Motor neuron (in vitro differentiated cells): Measurements from ENCODE around the gene DAPK2. TPM values are rescaled to one million over a fixed set of nuclear protein-coding genes. Genes with fewer than 3 reads are reported as not detected.

Experiments
- ATAC-seq, 8 experiments: fragments of 200-7000 bp; cut with Tn5 transposase; replicated peaks in 6 of 8; 2 replicates each; pipeline ENCODE4 v1.8.0; 2021; ENCODE audit warnings: mild to moderate bottlenecking in 8 of 8, moderate library complexity in 8 of 8
- H3K27ac ChIP-seq, 2 donors: fragments of 250-450 bp; sonication (Bioruptor Pico); 2 replicates each; pipeline ENCODE4 v1.9.0; 2021; ENCODE audit warnings: antibody characterized with exemption in 2 of 2, mild to moderate bottlenecking in 2 of 2, moderate library complexity in 1 of 2
- H3K4me1 ChIP-seq, 2 donors: fragments of 250-450 bp; sonication (Bioruptor Pico); replicated peaks in 1 of 2; 2 replicates each; pipeline ENCODE4 v1.6.1; 2021; ENCODE audit warnings: antibody characterized with exemption in 2 of 2, mild to moderate bottlenecking in 2 of 2, moderate library complexity in 1 of 2
- H3K4me3 ChIP-seq, 5 donors: fragments of 250-450 bp; sonication (Bioruptor Pico); 2 replicates each; pipeline ENCODE4 v1.9.0; 2021; ENCODE audit warnings: antibody characterized with exemption in 5 of 5, mild to moderate bottlenecking in 5 of 5, moderate library complexity in 4 of 5
- WGBS, 10 experiments: fragments of 450-650 bp; shearing (Covaris generic); methylation state at CpG; one replicate each; pipeline ENCODE4 v1.0.0; 2022; 5-methylcytosine and 5-hydroxymethylcytosine counted together
- in situ Hi-C, 9 experiments: fragments of 400-800 bp; cut with MboI; loops; one replicate each; pipeline ENCODE4 v1.15.0; 2021; ENCODE audit warnings: low sequenced_read_pairs in 9 of 9, low pct_unique_long_range_greater_than_20kb in 2 of 9; ENCODE audit not compliant: unreplicated experiment in 9 of 9
- total RNA-seq, 8 experiments: library from RNA; unstranded; fragments of 300-600 nt; gene quantifications; 2 replicates each; pipeline versions ENCODE4 v1.2.3 to v1.2.4, GENCODE V29; 2022

DAPK2 gene
- total RNA-seq, 8 experiments from 2014 or later = 0.22 to 20.8 (median 1.5) TPM

- H3K4me1 ChIP-seq = peaks cover 33 to 50% of the 10 kb centered on the region in 2 donors
- in situ Hi-C loops = no loop called here
- WGBS, 10 experiments = 40 to 100% (median 59%) methylated on average over 1 to 6 of the region's 9 CpGs; no CpG with 5 or more reads in 4 of the 10 experiments
- ATAC-seq = peak; percentile 17 to 89 (median 54)
- peak overlapping the region; percentile 75 to 92 for H3K27ac ChIP-seq
- H3K4me3 ChIP-seq = no peak overlapping the region
These were observed 130.2 kb downstream of the DAPK2 start for GRCh38 chr15:63915873-63916771.

DNA sequence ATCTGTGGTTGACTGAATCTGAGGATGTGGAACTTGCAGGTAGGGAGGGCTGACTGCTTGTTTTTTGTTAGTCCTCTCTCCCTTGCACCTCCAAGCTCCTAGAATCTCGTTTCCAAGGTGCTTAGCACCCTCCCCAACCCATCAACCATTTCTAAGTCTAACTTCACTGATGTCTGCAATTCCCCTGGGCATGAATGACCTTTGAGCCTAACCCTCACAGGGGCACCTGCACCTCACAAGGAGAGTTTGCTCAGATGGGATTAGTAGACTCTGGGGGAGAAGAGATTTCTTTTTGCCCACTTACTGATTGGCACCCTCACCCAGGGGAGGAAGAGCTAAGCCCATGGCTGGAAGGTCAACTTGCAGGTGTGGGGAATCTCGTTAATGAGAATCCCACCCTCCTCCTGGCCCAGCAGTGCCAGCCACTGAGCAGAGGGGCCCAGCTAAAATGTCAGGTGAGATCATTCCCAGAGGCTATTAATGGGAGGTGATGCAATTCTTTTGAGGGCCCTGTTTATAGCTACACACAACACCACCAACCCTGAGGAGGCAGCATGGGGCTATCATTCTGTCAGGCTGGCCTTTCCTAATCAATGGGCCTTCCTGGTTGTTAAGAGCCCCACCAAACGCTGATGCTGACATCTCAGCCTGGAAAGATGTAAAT lies 130.9 kb downstream of the DAPK2 start:
- ATAC-seq = peak in 7 of 8 experiments; percentile 15 to 96 (median 95)
- Histone ChIP-seq H3K4me3 (no peak overlapping the region), H3K27ac (peak overlapping the region; percentile 75 to 92), H3K4me1 (peaks cover 34 to 54% of the 10 kb centered on the region in 2 donors)
- WGBS, 10 experiments = 20 to 81% (median 60%) methylated on average over 1 to 3 of the region's 3 CpGs; no CpG with 5 or more reads in 5 of the 10 experiments
- in situ Hi-C loops = no loop called here

DNA sequence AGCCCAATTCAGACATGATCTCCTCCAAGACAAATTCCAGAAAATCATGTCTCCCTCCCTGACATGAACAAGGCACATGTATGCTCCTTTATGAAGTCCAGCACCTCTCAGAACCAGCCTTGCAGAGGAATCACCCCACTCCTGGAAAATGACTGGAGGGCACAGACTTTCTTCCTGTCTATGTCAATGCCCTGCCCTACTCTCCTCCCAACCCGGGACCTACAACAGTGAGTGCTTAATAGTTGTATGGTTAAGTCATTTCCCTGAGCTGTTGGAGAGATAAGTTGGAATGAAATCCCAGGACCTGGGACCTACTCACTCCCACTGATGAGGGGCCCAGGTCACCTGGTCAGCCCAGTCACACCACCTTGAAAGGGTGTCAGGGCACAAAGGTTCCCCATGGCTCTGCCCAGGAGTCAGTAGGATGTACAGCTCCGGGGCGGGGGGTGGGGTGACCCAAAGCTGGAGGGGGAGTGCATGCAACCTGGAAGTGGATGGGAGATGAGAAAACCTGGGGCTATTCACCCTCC lies 132.4 kb downstream of the DAPK2 start:
- WGBS, 10 experiments = 60% methylated on average over 1 of the region's 3 CpGs; no CpG with 5 or more reads in 9 of the 10 experiments
- in situ Hi-C loops = no loop called here
- no peak for ATAC-seq
- H3K27ac ChIP-seq = peak overlapping the region in 1 of 2 donors; percentile 50
- no peak overlapping the region for H3K4me3 ChIP-seq
- H3K4me1 ChIP-seq = peaks cover 43 to 64% of the 10 kb centered on the region in 2 donors

- Histone ChIP-seq H3K27ac (peak overlapping the region in 1 of 2 donors; percentile 50), H3K4me1 (peaks cover 40 to 62% of the 10 kb centered on the region in 2 donors), H3K4me3 (no peak overlapping the region)
- in situ Hi-C loops = no loop called here
- ATAC-seq = no peak
- WGBS, 10 experiments = 70 to 100% (median 89%) methylated on average over 1 to 2 of the region's 9 CpGs; no CpG with 5 or more reads in 4 of the 10 experiments
These were observed 132.9 kb downstream of the DAPK2 start for GRCh38 chr15:63913336-63913735.

DNA sequence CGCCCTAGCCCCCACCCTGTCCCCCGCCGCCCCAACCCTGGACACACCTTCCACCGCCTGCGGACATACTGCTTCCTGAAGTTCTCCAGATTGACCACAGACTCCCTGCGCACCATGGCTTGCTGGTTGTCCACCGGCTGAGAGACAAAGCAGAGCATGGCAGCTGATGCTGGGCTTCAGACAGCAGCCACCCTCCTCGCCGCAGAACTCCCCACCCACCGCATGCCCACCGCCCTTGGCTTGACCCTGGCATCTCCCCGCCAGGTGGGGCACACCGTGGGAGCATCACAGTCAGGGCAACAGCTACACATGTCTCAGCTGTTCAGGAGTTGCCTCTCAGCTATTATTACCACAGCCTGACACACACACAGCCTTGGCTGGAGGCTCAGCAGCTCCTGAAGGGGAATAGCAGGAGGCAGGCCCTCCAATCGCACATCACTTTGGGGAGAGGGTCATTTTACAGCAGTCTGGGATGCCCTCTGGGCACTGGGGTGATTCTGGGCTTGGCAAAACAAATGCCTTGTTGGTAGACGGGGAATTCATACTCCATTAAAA lies 134.1 kb downstream of the DAPK2 start:
- Histone ChIP-seq H3K4me3 (no peak overlapping the region), H3K27ac (no peak overlapping the region), H3K4me1 (peaks cover 38 to 56% of the 10 kb centered on the region in 2 donors)
- 40 to 100% (median 70%) methylated on average over 1 to 7 of the region's 15 CpGs; no CpG with 5 or more reads in 3 of the 10 experiments for WGBS, 10 experiments
- in situ Hi-C loops = no loop called here
- ATAC-seq = no peak

- WGBS, 10 experiments = 0 to 100% (median 68%) methylated on average over 1 to 4 of the region's 4 CpGs; no CpG with 5 or more reads in 1 of the 10 experiments
- ATAC-seq = no peak
- Histone ChIP-seq H3K4me1 (peaks cover 30 to 48% of the 10 kb centered on the region in 2 donors), H3K27ac (no peak overlapping the region), H3K4me3 (no peak overlapping the region)
- in situ Hi-C loops = no loop called here
These were observed 135.1 kb downstream of the DAPK2 start for GRCh38 chr15:63911160-63911559.

DNA sequence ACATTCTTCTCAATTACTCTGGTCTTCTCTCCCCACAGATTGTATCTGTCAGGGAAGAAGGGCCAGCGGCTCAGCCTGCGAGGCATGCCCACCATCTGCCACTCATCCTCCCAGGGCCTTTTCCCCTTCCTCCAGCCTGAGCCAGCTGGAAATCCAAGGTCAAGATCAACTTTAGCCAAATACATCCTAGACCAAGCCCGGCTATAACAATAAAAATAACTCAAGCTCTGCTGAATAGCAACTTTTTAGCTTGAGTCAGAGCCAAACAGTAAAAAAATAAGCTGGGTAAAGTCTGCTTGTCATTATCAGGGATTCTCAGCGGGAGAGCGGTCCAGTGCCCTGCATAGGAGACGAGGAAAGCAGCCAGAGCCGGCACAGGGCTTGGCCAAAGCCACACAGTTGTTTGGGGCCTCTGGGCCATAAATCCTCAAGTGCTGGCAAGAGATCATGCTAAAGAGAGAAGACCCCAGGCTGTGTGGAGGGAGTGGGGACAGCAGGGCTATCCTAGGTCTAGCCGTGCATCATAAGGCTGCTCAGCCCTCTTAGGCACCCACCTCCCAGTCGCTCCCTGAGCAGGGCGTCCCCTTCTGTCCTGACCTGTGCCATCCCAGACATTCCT lies 136.4 kb downstream of the DAPK2 start:
- 0 to 81% (median 43%) methylated on average over 1 to 5 of the region's 10 CpGs for WGBS, 10 experiments
- in situ Hi-C loops = no loop called here
- peak overlapping the region in 1 of 2 donors; percentile 9 for H3K27ac ChIP-seq
- ATAC-seq = peak in 6 of 8 experiments; percentile 57 to 90 (median 86)
- H3K4me1 ChIP-seq = peaks cover 19 to 36% of the 10 kb centered on the region in 2 donors
- H3K4me3 ChIP-seq = no peak overlapping the region

DNA sequence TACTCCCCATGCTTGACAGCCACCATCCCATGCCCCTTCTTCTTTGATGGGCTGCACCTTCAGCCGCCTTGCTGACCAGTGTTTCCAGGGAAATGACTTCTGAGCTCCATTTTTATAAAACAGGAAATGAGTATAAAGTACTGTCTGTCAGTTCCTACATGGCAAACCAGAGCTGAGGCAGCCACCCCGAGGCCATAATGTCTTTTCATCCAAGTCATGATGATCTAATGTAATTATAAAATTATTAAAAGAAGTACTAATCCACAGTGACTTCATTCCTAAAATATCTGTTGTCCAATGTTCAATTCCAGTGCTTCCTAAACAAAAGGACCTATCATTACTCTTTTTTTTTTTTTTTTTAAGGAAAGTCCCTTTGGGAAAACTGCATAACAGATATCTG lies 137.3 kb downstream of the DAPK2 start:
- 0 to 100% (median 56%) methylated on average over 1 to 2 of the region's 2 CpGs; no CpG with 5 or more reads in 6 of the 10 experiments for WGBS, 10 experiments
- ATAC-seq = no peak
- Histone ChIP-seq H3K4me3 (no peak overlapping the region), H3K4me1 (peaks cover 19 to 31% of the 10 kb centered on the region in 2 donors), H3K27ac (no peak overlapping the region)
- in situ Hi-C loops = no loop called here

- WGBS, 10 experiments = 90 to 100% (median 95%) methylated on average over 1 to 6 of the region's 7 CpGs; no CpG with 5 or more reads in 7 of the 10 experiments
- in situ Hi-C loops = no loop called here
- H3K27ac ChIP-seq = no peak overlapping the region
- ATAC-seq = no peak
- H3K4me3 ChIP-seq = no peak overlapping the region
- peaks cover 12 to 24% of the 10 kb centered on the region in 2 donors for H3K4me1 ChIP-seq
These were observed 138.0 kb downstream of the DAPK2 start for GRCh38 chr15:63908281-63908680.

DNA sequence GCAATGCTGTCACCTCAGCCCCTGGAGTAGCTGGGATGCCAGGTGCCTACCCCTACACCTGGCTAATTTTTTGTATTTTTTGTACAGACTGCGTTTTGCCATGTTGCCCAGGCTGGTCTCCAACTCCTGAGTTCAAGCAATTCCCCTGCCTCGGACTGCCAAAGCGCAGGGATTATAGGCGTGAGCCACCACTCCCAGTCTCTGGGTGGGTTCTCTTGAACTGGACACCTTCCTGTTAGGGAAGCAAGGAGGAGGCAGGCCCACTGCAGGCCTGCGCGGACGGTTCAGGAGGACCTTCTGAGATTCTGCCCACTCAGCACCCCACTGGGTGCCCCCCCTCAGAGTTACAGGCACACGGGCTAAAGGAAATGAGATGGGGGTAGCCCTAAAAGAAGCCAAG lies 138.8 kb downstream of the DAPK2 start:
- H3K4me3 ChIP-seq = no peak overlapping the region
- in situ Hi-C loops = no loop called here
- no peak overlapping the region for H3K27ac ChIP-seq
- ATAC-seq = no peak
- WGBS, 10 experiments = 0 to 100% (median 80%) methylated on average over 1 to 6 of the region's 8 CpGs; no CpG with 5 or more reads in 4 of the 10 experiments
- peaks cover 10 to 17% of the 10 kb centered on the region in 2 donors for H3K4me1 ChIP-seq

GRCh38 chr15:63906266-63906584 lies 140.1 kb downstream of the DAPK2 start:
- in situ Hi-C loops = no loop called here
- no peak overlapping the region for H3K27ac ChIP-seq
- H3K4me1 ChIP-seq = peaks cover 10 to 14% of the 10 kb centered on the region in 2 donors
- no peak for ATAC-seq
- no peak overlapping the region for H3K4me3 ChIP-seq
- 77 to 100% (median 79%) methylated on average over 1 to 4 of the region's 4 CpGs; no CpG with 5 or more reads in 6 of the 10 experiments for WGBS, 10 experiments

DNA sequence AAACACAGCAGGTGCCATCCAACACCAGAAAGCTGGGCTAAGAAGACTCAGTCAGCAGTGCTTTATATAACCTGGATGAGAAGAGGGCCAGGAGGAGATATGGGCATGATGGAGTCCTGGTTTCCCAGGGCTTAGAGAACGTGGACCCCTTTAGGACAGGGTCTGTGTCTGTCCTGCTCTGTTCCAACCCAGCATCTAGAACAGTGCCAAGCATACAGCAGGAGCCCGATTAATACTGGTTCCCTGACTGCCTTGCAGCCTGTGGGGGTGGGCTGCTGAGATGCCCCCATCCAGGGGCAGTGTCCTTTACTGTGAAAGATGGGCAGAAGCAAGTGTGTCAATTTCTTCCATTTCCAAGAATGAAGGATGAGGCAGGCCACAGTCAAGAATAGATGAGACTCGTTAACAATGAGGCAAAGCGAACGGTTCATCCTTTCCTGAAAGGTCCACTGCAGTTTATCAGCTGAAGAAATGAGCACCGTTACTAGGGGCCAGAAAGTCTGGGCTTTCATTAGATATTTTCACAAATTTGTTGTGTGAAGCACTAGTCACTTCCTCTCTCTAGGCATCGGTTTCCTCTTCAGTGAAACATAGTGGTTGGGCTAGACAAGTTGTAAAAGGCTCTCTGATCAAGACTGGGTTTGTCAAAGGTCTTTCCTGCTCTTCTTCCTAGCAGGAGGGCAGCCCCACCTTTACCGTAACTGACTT lies 140.6 kb downstream of the DAPK2 start:
- no peak overlapping the region for H3K4me3 ChIP-seq
- in situ Hi-C loops = no loop called here
- 40 to 100% (median 83%) methylated on average over 1 to 6 of the region's 8 CpGs; no CpG with 5 or more reads in 1 of the 10 experiments for WGBS, 10 experiments
- peaks cover 10 to 14% of the 10 kb centered on the region in 2 donors for H3K4me1 ChIP-seq
- H3K27ac ChIP-seq = no peak overlapping the region
- no peak for ATAC-seq
